ENCODE results near the gene INPP5D. TPM values are rescaled to one million over a fixed set of nuclear protein-coding genes. Genes with fewer than 3 reads are reported as not detected.

The INPP5D gene
- total RNA-seq, 1 experiment from 2014 or later, result 12.7 TPM

DNA sequence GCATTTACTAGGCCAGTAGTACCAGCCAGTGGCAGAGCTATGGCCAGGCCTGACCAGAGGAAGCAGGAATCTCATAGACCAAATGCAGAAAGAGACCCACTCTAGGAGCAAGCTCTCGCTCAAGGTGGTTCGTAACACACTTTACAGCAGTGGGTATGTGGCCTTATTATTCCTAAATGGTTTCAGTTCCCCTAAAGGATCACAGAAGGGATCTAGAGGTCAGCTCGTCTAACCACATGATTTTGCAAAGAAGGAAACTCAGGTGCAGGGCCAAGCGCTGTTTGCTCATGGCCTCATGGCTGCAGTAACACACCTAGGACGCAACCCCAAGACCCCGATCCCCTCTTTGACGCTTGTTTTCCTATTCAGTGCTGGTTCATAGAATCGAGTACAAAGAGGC is 125.8 kb downstream of the INPP5D start:
- Histone ChIP-seq H3K9me3 (ENCODE audit: control insufficient read depth, low read depth, low read length) (no peaks in the 10 kb centered on the region), H2BK12ac (ENCODE audit: insufficient read length, low read depth, low read length) (no peak overlapping the region), H2BK15ac (ENCODE audit: low read depth, low read length) (no peak overlapping the region), H3K27me3 (ENCODE audit: insufficient read depth, low read length) (no peaks in the 10 kb centered on the region), H3K4me1 (ENCODE audit: insufficient read depth, low read length) (no peaks in the 10 kb centered on the region), H3K79me2 (ENCODE audit: insufficient read depth, low read length) (no peaks in the 10 kb centered on the region), H3K23ac (ENCODE audit: insufficient read length, low read depth, low read length) (no peak overlapping the region), H3K18ac (ENCODE audit: insufficient read length, low read depth, low read length) (no peak overlapping the region), H3K56ac (ENCODE audit: insufficient read length, low read depth, low read length) (no peak overlapping the region), H2BK20ac (ENCODE audit: low read depth, low read length, poor library complexity, severe bottlenecking) (no peak overlapping the region), H4K20me1 (ENCODE audit: control insufficient read depth, insufficient read depth, insufficient read length) (no peaks in the 10 kb centered on the region), H3K9ac (ENCODE audit: extremely low read depth, insufficient read length, low read length) (no peak overlapping the region), H3K27ac (ENCODE audit: insufficient read length, low read depth, low read length) (no peak overlapping the region), H3T11ph (ENCODE audit: low read length) (no peak overlapping the region), H2BK120ac (ENCODE audit: low read depth, low read length, poor library complexity, severe bottlenecking) (no peak overlapping the region), H3K4me2 (ENCODE audit: insufficient read depth, insufficient read length, low read length) (no peak overlapping the region), H3K79me1 (ENCODE audit: insufficient read depth, low read depth, low read length, poor library complexity, severe bottlenecking) (no peaks in the 10 kb centered on the region), H4K5ac (ENCODE audit: insufficient read length, low read depth, low read length) (no peak overlapping the region), H4K8ac (replicated peaks; ENCODE audit: insufficient read length, low read depth, low read length) (no peak overlapping the region), H4K91ac (ENCODE audit: insufficient read length, low read depth, low read length) (no peak overlapping the region), H2AFZ (ENCODE audit: low read length) (no peak overlapping the region), H3K23me2 (ENCODE audit: insufficient read length, low read depth, low read length, poor library complexity, severe bottlenecking) (no peaks in the 10 kb centered on the region), H3K4ac (ENCODE audit: low read depth, low read length) (no peak overlapping the region), H3K14ac (ENCODE audit: insufficient read depth, low read length) (no peak overlapping the region), H2AK5ac (ENCODE audit: insufficient read length, low read length) (no peak overlapping the region), H2BK5ac (ENCODE audit: insufficient read length, low read length) (no peak overlapping the region)
- DNase-seq, result no peak
- WGBS (ENCODE audit: extremely low coverage, insufficient read length, low lambda C conversion rate), result no CpG with 5 or more reads among the region's 8 CpGs
- H3K27ac Mint-ChIP-seq, result no peak overlapping the region
- H3K4me1 Mint-ChIP-seq, result peaks cover 5 to 14% of the 10 kb centered on the region in 2 experiments
- no peak for TF ChIP-seq CTCF (conservative IDR thresholded peaks at IDR 0.05)
- no peaks in the 10 kb centered on the region; the same call in 1 of the 2 replicates for H3K27me3 Mint-ChIP-seq (ENCODE audit: low read depth)
- H3K4me3 Mint-ChIP-seq, result no peak overlapping the region
- peaks cover 2 to 3% of the 10 kb centered on the region in 2 experiments; a peak in 4 of 5 replicates for H3K9me3 Mint-ChIP-seq
- peaks cover under 1 to 60% (median 8%) of the 10 kb centered on the region in 3 experiments; a peak in 5 of 7 replicates for H3K36me3 Mint-ChIP-seq (ENCODE audit: insufficient read depth in 1 of 3, low read depth in 3 of 3)
